ENCODE results near the gene ADISSP.

DNA sequence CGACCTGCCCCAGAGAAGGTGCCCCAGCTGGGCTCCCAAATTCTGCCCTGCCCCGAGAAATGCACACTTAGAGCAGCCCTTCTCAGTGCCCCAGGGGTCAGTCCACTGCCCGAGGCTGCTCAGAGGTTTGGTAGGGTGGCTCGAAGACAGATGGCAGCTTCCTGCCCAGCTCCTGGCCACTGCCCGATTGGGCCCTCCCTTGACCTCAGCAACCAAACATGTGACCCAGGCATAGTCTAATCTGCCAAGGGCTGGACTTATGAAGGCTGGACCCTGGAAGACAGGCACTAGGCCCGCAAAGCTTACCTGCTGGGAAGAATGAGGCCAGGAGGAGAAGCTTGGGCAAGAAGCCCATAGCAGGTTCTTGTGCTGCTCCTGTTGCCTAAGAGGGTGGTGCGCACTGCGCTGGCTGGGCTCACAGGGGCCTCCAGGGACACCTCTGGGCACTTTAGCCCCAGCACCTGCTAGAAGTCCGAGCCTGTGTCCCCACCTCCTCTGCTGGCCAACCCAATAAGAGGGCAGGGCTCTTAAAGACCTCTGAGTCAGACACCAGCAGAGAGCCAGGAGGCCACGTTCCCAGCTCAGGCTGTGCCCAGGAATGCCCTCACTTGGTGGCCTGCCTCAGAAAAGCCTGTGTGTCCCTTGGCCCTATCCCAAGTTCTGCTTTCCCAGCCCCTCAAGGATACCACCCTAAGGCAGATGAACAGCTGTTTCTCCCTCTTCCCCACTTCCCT, 60.6 kb downstream of the ADISSP start:
- TF ChIP-seq, protein P1, sequence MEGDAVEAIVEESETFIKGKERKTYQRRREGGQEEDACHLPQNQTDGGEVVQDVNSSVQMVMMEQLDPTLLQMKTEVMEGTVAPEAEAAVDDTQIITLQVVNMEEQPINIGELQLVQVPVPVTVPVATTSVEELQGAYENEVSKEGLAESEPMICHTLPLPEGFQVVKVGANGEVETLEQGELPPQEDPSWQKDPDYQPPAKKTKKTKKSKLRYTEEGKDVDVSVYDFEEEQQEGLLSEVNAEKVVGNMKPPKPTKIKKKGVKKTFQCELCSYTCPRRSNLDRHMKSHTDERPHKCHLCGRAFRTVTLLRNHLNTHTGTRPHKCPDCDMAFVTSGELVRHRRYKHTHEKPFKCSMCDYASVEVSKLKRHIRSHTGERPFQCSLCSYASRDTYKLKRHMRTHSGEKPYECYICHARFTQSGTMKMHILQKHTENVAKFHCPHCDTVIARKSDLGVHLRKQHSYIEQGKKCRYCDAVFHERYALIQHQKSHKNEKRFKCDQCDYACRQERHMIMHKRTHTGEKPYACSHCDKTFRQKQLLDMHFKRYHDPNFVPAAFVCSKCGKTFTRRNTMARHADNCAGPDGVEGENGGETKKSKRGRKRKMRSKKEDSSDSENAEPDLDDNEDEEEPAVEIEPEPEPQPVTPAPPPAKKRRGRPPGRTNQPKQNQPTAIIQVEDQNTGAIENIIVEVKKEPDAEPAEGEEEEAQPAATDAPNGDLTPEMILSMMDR (IDR thresholded peaks at IDR 0.05): no peak
- no peak for TF ChIP-seq POLR2A (IDR thresholded peaks at IDR 0.05)

Measured in thyroid gland (tissue), 4 donors.